ENCODE measurements around the gene TPM4. TPM values are rescaled to one million over a fixed set of nuclear protein-coding genes. Genes with fewer than 3 reads are reported as not detected.

The TPM4 gene
- total RNA-seq (ENCODE audit: low replicate concordance), result 1,025 and 1,480 TPM in 2 replicates

DNA sequence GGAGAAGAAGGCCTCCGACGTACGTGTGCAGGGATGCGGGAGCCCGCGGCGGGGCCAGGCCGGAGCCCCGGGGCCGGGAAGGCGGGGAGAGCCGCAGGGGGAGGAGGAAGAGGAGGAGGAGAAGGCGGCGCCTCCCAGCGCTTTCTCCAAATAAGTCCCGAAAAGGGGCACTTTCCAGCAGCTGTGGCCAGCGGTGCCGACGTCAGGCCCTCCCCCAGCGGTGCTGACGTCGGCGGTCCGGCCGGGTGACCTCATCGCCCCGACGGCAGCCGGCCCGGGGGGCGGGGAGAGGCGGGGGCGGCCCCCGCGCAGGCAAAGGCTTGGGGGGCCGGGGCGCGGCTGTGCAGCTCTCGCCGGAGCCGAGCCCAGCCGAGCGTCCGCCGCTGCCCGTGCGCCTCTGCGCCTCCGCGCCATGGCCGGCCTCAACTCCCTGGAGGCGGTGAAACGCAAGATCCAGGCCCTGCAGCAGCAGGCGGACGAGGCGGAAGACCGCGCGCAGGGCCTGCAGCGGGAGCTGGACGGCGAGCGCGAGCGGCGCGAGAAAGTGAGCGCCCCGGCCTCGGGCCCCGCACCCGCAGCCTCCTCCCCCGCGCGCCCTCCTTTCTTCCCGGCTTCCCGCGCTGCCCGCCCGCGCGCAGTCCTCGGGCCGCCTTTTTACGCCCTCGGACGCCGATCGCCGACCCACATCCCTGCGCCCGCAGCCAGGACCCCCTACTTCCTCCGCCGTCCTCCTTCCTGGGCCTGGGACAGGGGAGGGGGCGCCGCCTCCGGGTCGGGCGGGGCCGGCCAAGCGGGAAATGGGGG lies at the start of gene TPM4:
Gene TPM4 (plus strand): TSS at position 342 of the 804 bp plus-strand sequence. CDS start 71 bp downstream, at position 413.

DNA sequence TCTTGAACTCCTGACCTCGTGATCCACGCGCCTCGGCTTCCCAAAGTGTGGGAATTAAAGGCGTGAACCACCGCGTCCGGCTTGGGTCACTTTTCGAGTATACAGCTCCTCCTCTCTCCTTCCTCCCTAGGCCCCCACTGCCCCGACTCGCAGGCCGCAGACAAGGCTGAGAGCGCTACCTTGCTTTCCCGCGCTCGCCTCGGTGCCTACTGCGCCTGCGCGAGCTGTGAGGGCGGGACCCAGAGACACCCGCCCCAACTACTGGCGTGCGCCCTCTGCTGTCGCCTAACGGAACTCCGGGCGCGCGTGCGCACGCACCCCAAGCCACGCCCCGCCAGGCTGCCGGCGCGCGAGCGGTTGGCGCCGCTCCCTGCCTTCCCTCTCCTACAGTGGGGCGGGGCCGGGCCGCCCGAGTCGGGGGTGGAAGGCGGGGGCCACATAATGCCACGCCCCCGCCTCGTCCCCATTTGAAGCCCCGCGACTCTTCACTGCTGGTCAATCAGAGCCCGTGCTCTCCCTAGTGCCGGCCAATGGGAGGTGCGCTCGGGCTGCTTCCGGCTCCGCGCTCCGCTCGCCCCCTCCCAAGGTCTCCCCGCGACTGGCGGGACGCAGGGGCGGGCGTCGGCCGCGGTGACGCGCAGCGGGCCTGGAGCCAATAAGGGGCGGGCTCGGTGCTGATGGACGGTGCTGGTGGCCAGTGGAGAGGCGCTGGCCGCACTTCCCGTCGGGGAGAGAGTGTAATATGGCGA lies 35.0 kb downstream of the TPM4 start, which contains the start of gene RAB8A:
Gene RAB8A (plus strand): TSS at position 730 of the 749 bp plus-strand sequence. CDS start 13 bp downstream, at position 743.

DNA sequence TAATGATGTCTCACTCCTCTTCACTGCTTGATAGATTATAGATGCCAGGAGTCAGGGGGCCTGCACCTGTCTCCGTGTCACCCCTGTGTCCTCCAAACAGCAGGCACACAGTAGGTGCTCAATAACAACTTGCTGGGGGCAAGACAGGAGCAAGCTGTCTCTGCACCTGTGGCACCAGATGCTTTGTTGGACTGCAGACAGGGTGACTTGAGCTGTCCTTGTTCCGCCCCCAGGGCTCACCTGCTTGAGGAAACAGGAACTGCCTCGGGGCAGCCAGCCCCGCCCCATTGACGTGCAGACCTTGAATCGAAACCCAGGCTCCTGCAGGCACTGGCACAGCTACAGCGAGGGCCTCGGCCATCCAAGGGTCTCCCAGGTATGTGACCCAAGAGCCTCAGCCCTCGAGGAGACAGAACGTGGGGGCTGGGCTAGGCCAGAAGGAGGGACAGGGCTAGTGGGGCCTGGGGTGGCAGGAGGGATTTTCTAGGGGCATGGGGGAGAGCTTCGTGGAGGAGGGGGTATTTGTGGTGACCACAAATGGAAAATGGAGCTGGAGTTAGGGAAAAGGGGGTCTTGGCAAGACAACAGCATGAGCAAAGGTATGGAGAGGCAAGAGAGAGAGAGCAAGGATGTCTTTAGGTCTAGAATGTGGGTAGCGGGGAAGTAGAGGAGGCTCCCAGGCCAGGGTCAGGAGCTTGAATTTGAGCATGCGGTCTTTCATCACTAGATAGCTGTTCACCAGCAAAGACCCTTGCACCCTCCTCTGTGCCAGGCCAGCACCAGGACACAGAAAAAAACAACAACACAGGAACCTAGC lies 67.3 kb downstream of the TPM4 start, which contains the start of gene HSH2D:
Gene HSH2D (plus strand): TSS at position 287 of the 817 bp plus-strand sequence. CDS start 5,066 bp downstream, outside the sequence.

Other genes starting within 250 kb of the TPM4 start
- not detected in 2 replicates for gene CYP4F2, start 178.4 kb upstream of the TPM4 start, total RNA-seq (ENCODE audit: low replicate concordance)
- gene CYP4F11, start 142.0 kb upstream of the TPM4 start, total RNA-seq (ENCODE audit: low replicate concordance), result not detected in 2 replicates
- gene OR10H4, start 127.5 kb upstream of the TPM4 start, total RNA-seq (ENCODE audit: low replicate concordance), result not detected in 2 replicates
- 71.7 and 95.4 TPM in 2 replicates for gene RAB8A, start 35.4 kb downstream of the TPM4 start, total RNA-seq (ENCODE audit: low replicate concordance)
- not detected in 2 replicates for gene HSH2D, start 67.2 kb downstream of the TPM4 start, total RNA-seq (ENCODE audit: low replicate concordance)
- not detected in 2 replicates for gene CIB3, start 97.0 kb downstream of the TPM4 start, total RNA-seq (ENCODE audit: low replicate concordance)
- 57.0 and 91.3 TPM in 2 replicates for gene FAM32A, start 108.9 kb downstream of the TPM4 start, total RNA-seq (ENCODE audit: low replicate concordance)
- 73.8 and 94.8 TPM in 2 replicates for gene AP1M1, start 121.4 kb downstream of the TPM4 start, total RNA-seq (ENCODE audit: low replicate concordance)
- 0.59 and 6.1 TPM in 2 replicates for gene KLF2, start 248.3 kb downstream of the TPM4 start, total RNA-seq (ENCODE audit: low replicate concordance)

All from smooth muscle cell of the coronary artery (primary cell).